HL-60 (cell line): ENCODE data around the gene HLCS.

Experiments
- DNase-seq, 2 experiments: peaks; one replicate each; pipeline ENCODE4 v3.0.0-alpha.2; 2010 to 2020; ENCODE audit warnings: low read depth in 1 of 2, low spot score in 1 of 2
- H3K27ac ChIP-seq: fragments of 250-450 bp; sonication (Bioruptor Pico); replicated peaks from 2 replicates; pipeline ENCODE4 v1.5.1; 2020; ENCODE audit warnings: mild to moderate bottlenecking, moderate library complexity
- H3K27me3 ChIP-seq: fragments of 250-450 bp; sonication (Bioruptor Pico); 2 replicates; pipeline ENCODE4 v1.5.1; 2021; ENCODE audit warnings: mild to moderate bottlenecking, moderate library complexity; ENCODE audit not compliant: insufficient read depth, poor library complexity, severe bottlenecking
- H3K4me3 ChIP-seq: replicated peaks from 2 replicates; pipeline ENCODE4 v1.5.1; 2011; ENCODE audit warnings: mild to moderate bottlenecking, control low read depth, low read length; ENCODE audit not compliant: insufficient read depth
- CTCF ChIP-seq: IDR thresholded peaks from one replicate; pipeline ENCODE4 v1.5.1; 2011; ENCODE audit warnings: low read length, control low read depth, inconsistent platforms; ENCODE audit not compliant: insufficient read depth
- GABPA ChIP-seq: IDR thresholded peaks from 2 replicates; pipeline ENCODE4 v1.6.1; 2012; ENCODE audit warnings: low read depth
- POLR2AphosphoS5 ChIP-seq: IDR thresholded peaks from 2 replicates; pipeline ENCODE4 v1.6.1; 2012; ENCODE audit warnings: low read depth
- REST ChIP-seq: IDR thresholded peaks from 2 replicates; pipeline ENCODE4 v1.6.1; 2012; ENCODE audit warnings: low read depth; ENCODE audit not compliant: insufficient replicate concordance
- SPI1 ChIP-seq: IDR thresholded peaks from 2 replicates; pipeline ENCODE4 v1.6.1; 2012; ENCODE audit warnings: low read depth, mild to moderate bottlenecking, borderline replicate concordance

HLCS gene

GRCh38 chr21:36877741-36878140 lies 88.7 kb downstream of the HLCS start:
- Histone ChIP-seq H3K27me3 (no peaks in the 10 kb centered on the region), H3K4me3 (no peak overlapping the region), H3K27ac (no peak overlapping the region)
- no peak for DNase-seq
- TF ChIP-seq GABPA (no peak), CTCF (no peak), REST (no peak), SPI1 (no peak), POLR2AphosphoS5 (no peak)

GRCh38 chr21:36874665-36875064 lies 91.8 kb downstream of the HLCS start:
- no peak for DNase-seq
- Histone ChIP-seq H3K27me3 (no peaks in the 10 kb centered on the region), H3K4me3 (no peak overlapping the region), H3K27ac (no peak overlapping the region)
- TF ChIP-seq POLR2AphosphoS5 = no peak
- TF ChIP-seq SPI1 = no peak
- TF ChIP-seq REST = no peak
- no peak for TF ChIP-seq GABPA
- no peak for TF ChIP-seq CTCF

- Histone ChIP-seq H3K4me3 (no peak overlapping the region), H3K27me3 (no peaks in the 10 kb centered on the region), H3K27ac (no peak overlapping the region)
- DNase-seq = no peak
- TF ChIP-seq CTCF = no peak
- no peak for TF ChIP-seq REST
- no peak for TF ChIP-seq SPI1
Observed at GRCh38 chr21:36873513-36873912, 93.0 kb downstream of the HLCS start.
